Activated CD4-positive, alpha-beta memory T cell treated with anti-CD3 and anti-CD28 coated beads for 36 hours (primary cell): ENCODE data around the gene TBC1D9B. TPM values are rescaled to one million over a fixed set of nuclear protein-coding genes. Genes with fewer than 3 reads are reported as not detected.

Experiments
- CTCF ChIA-PET: fragments of 350-600 bp; sonication (Branson Sonifier 250); formaldehyde crosslinking; loops from one replicate; lab custom pipeline; 2021; ENCODE audit warnings: antibody characterized with exemption, inconsistent platforms; lab: Charles Lee
- POLR2A ChIA-PET: fragments of 350-600 bp; sonication (Branson Sonifier 250); formaldehyde crosslinking; loops from one replicate; lab custom pipeline; 2021; ENCODE audit warnings: antibody characterized with exemption; lab: Charles Lee
- DNase-seq: peaks from one replicate; pipeline ENCODE4 v3.0.0-alpha.2; 2020
- H3K27ac Mint-ChIP-seq: one replicate; pipeline ENCODE4 v1.8.0; 2021; ENCODE audit warnings: mixed read lengths
- H3K27me3 Mint-ChIP-seq: one replicate; pipeline ENCODE4 v1.8.0; 2021; ENCODE audit warnings: mixed read lengths
- H3K36me3 Mint-ChIP-seq: one replicate; pipeline ENCODE4 v1.8.0; 2021; ENCODE audit warnings: mixed read lengths
- H3K4me1 Mint-ChIP-seq: one replicate; pipeline ENCODE4 v1.8.0; 2021; ENCODE audit warnings: low read depth, mixed read lengths
- H3K4me3 Mint-ChIP-seq: one replicate; pipeline ENCODE4 v1.8.0; 2021; ENCODE audit warnings: mild to moderate bottlenecking, mixed read lengths
- H3K9me3 Mint-ChIP-seq: one replicate; pipeline ENCODE4 v1.8.0; 2021; ENCODE audit warnings: mixed read lengths
- intact Hi-C: fragments of 100-400 bp; cut with micrococcal nuclease; formaldehyde crosslinking; loops from one replicate; pipeline ENCODE4 v1.15.1; 2023
- total RNA-seq, 2 experiments: library from RNA; stranded (reverse); gene quantifications; one replicate each; pipeline ENCODE4 v1.2.3, GENCODE V29; 2021

TBC1D9B gene
- total RNA-seq, 2 experiments from 2014 or later: 59.0 to 62.8 TPM

DNA sequence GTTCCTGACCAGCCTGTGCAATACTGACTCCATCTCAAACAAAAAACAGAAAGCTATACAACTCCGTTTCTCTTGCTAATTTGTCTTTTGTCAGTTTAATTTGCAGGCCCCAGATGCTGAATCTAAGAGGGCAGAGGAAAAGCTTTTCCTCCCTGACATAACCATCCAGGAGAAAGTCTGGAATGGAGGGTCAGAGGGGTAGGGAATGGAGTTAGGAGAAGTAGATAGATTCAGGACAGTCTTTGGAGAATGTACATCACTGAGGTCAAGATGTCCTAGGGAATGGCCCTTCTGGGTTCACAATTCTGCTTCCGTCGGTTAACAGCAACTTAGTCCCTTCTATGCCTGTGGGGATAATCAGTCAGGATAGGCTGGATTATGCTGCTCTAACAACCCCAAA lies 93.6 kb downstream of the TBC1D9B start:
- H3K27ac Mint-ChIP-seq: no peak overlapping the region
- ChIA-PET POLR2A (interaction anchor here (0.6 kb wide), 1 partner anchor 103 kb away, joined by 6 read pairs; no protein-coding TSS in a partner anchor), CTCF (interaction anchor here (1.6 to 2.6 kb wide), 2 partner anchors 12 to 51 kb away, joined by 3 to 7 read pairs; no protein-coding TSS in a partner anchor)
- intact Hi-C loops: no loop called here
- no peak overlapping the region for H3K4me3 Mint-ChIP-seq
- H3K4me1 Mint-ChIP-seq: peaks cover 16% of the 10 kb centered on the region
- peaks cover 24% of the 10 kb centered on the region for H3K36me3 Mint-ChIP-seq
- H3K27me3 Mint-ChIP-seq: peaks cover 2% of the 10 kb centered on the region
- no peaks in the 10 kb centered on the region for H3K9me3 Mint-ChIP-seq
- DNase-seq: no peak

DNA sequence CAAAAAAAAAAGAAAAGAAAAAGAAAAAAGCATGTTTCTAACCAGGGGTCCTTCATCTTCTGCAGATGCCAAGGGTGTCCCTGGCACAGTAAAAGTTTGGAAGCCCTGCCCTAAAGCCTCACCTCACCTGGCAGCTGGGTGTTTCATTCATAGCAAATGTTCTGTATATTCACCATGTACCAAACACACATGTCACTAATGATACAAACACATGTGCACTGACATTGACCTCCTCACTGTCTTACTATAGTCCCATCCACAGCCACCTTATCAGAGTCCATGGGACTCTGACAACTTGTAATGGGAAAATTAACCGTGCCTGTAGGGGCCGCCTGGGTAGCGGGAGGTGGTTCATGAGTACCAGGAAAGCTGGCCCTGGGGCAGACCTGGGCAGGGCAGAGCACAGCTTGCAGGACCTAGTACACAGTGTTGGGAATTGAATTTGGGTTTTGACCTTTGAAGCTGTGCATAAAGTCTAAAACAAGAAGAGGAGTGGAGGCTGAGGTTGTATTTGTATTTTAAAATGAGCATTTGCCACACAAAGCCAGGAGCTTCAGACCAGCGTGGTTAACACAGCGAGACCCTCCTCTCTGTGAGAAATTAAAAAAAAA lies 94.6 kb downstream of the TBC1D9B start:
- Mint-ChIP-seq H3K4me3 (no peak overlapping the region), H3K27ac (no peak overlapping the region), H3K9me3 (no peaks in the 10 kb centered on the region), H3K36me3 (peaks cover 23% of the 10 kb centered on the region), H3K4me1 (peaks cover 8% of the 10 kb centered on the region), H3K27me3 (peaks cover 2% of the 10 kb centered on the region)
- DNase-seq: no peak
- ChIA-PET POLR2A (interaction anchor here (0.6 to 1.3 kb wide), 2 partner anchors 11 to 104 kb away, joined by 3 to 6 read pairs; no protein-coding TSS in a partner anchor), CTCF (interaction anchor here (0.7 kb wide), 1 partner anchor 66 kb away, joined by 3 read pairs; no protein-coding TSS in a partner anchor)
- intact Hi-C loops: no loop called here

DNA sequence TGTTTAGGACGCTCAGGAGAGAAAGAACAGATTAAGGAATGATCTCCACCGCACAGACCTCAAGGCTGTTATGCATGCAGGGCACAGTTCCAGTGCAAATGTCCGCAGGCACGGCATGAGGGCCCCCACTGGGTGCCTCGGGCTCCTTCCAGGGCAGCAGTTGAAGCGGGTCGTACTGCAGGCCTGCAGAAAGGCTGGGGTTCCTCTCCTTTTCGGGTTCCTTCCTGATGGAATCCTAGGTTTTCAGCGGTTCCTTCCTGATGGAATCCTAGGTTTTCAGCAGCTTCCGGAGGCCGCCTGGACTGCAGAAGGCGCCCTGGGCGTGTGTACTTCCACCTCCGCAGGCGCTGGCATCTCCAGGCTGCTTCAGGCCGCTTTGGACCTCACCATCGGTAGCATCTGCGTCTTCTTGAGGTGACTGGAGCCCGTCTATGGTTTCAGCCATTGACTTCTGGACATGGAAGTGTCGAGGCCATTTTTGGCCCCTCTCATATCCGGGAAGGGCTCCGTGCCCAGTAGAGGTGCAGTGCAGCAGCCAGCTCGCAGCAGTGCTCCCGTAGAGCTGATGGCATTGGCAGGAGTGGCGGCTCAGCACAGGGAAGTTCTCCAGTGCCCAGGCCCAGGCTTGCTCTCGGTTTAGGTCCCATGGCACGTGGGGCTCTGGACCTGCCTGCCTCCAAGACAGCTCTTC lies 95.4 kb downstream of the TBC1D9B start:
- ChIA-PET CTCF (interaction anchor here (1.4 to 1.8 kb wide), 2 partner anchors 8 to 49 kb away, joined by 5 to 6 read pairs; partner anchors contain the start of gene SQSTM1), POLR2A (interaction anchor here (1.3 kb wide), 1 partner anchor 10 kb away, joined by 3 read pairs; no protein-coding TSS in a partner anchor)
- H3K4me1 Mint-ChIP-seq: peaks cover 4% of the 10 kb centered on the region
- no peak overlapping the region for H3K27ac Mint-ChIP-seq
- no peak for DNase-seq
- intact Hi-C loops: no loop called here
- H3K4me3 Mint-ChIP-seq: no peak overlapping the region
- H3K36me3 Mint-ChIP-seq: peaks cover 23% of the 10 kb centered on the region
- H3K27me3 Mint-ChIP-seq: peaks cover 2% of the 10 kb centered on the region
- H3K9me3 Mint-ChIP-seq: no peaks in the 10 kb centered on the region

Other genes starting within 250 kb of the TBC1D9B start
- gene CBY3, start 226.9 kb downstream of the TBC1D9B start, total RNA-seq: under 1 TPM; 0.61 to 0.67 TPM
- 100 to 1,000 TPM; 531 to 534 TPM for gene CANX, start 208.9 kb downstream of the TBC1D9B start, total RNA-seq
- 10 to 100 TPM; 20.3 to 22.2 TPM for gene MAML1, start 175.1 kb downstream of the TBC1D9B start, total RNA-seq
- gene LTC4S, start 113.9 kb downstream of the TBC1D9B start, total RNA-seq: 1 to 10 TPM in 1 of 2 experiments, under 1 TPM in 1; 0.48 to 1.1 TPM
- gene MGAT4B, start 101.0 kb downstream of the TBC1D9B start, total RNA-seq: 10 to 100 TPM; 95.8 to 96.8 TPM
- 100 to 1,000 TPM; 127 to 130 TPM for gene SQSTM1, start 87.0 kb downstream of the TBC1D9B start, total RNA-seq
- 10 to 100 TPM; 19.8 to 24.9 TPM for gene MRNIP, start 49.1 kb downstream of the TBC1D9B start, total RNA-seq
- 10 to 100 TPM in 1 of 2 experiments, 1 to 10 TPM in 1; 9.9 to 10.1 TPM for gene RNF130, start 163.9 kb upstream of the TBC1D9B start, total RNA-seq